ENCODE data around the gene RBM42.
"Not testable (repeated sequence)": the region's sequence is repeated elsewhere in the genome, so short reads cannot be mapped to it uniquely, and the experiment has no call there.

RBM42 gene

GRCh38 chr19:35628565-35629331 is at the start of gene RBM42:
Gene RBM42, plus strand, starts transcription at chr19:35629036. Its CDS starts 118 bp downstream, at chr19:35629154.
- CTCF ChIA-PET, result no interaction called here
- Mint-ChIP-seq H3K27me3 (no peaks in the 10 kb centered on the region), H3K9me3 (no peaks in the 10 kb centered on the region), H3K4me3 (peak within 1 kb of the TSS; percentile 100), H3K36me3 (peaks cover 38% of the 10 kb centered on the region), H3K4me1 (peaks cover 22% of the 10 kb centered on the region), H3K27ac (peak within 1 kb of the TSS; percentile 99)
- DNase-seq, result peak; percentile 97

GRCh38 chr19:35582760-35583159 is 46.1 kb upstream of the RBM42 start:
- no peak overlapping the region for H3K27ac Mint-ChIP-seq
- no peaks in the 10 kb centered on the region for H3K4me1 Mint-ChIP-seq
- CTCF ChIA-PET, result no interaction called here
- no peaks in the 10 kb centered on the region for H3K36me3 Mint-ChIP-seq
- H3K9me3 Mint-ChIP-seq, result no peaks in the 10 kb centered on the region
- no peak overlapping the region for H3K4me3 Mint-ChIP-seq
- no peak for DNase-seq
- peaks cover 59% of the 10 kb centered on the region for H3K27me3 Mint-ChIP-seq

GRCh38 chr19:35585848-35586247 is 43.0 kb upstream of the RBM42 start, which contains the start of gene PMIS2:
Gene PMIS2, plus strand, starts transcription at chr19:35586173. Its CDS starts 87 bp downstream, at chr19:35586260.
- H3K9me3 Mint-ChIP-seq, result no peaks in the 10 kb centered on the region
- H3K36me3 Mint-ChIP-seq, result no peaks in the 10 kb centered on the region
- DNase-seq, result peak; percentile 42
- H3K27ac Mint-ChIP-seq, result no peak within 1 kb of the TSS
- no peak within 1 kb of the TSS for H3K4me3 Mint-ChIP-seq
- peaks cover 69% of the 10 kb centered on the region for H3K27me3 Mint-ChIP-seq
- H3K4me1 Mint-ChIP-seq, result no peaks in the 10 kb centered on the region
- CTCF ChIA-PET, result no interaction called here

GRCh38 chr19:35587321-35587720 is 41.5 kb upstream of the RBM42 start:
- H3K4me1 Mint-ChIP-seq, result no peaks in the 10 kb centered on the region
- CTCF ChIA-PET, result interaction anchor here (1.7 kb wide), 1 partner anchor 232 kb away, joined by 3 read pairs; no protein-coding TSS in a partner anchor
- H3K27me3 Mint-ChIP-seq, result peaks cover 69% of the 10 kb centered on the region
- no peaks in the 10 kb centered on the region for H3K9me3 Mint-ChIP-seq
- no peak overlapping the region for H3K27ac Mint-ChIP-seq
- H3K36me3 Mint-ChIP-seq, result no peaks in the 10 kb centered on the region
- DNase-seq, result no peak
- no peak overlapping the region for H3K4me3 Mint-ChIP-seq

- H3K36me3 Mint-ChIP-seq, result no peaks in the 10 kb centered on the region
- CTCF ChIA-PET, result interaction anchor here (0.6 to 2.4 kb wide), 4 partner anchors 42 to 252 kb away, joined by 3 to 20 read pairs (median 5); no protein-coding TSS in a partner anchor
- DNase-seq, result no peak
- H3K27me3 Mint-ChIP-seq, result peaks cover 36% of the 10 kb centered on the region
- H3K4me3 Mint-ChIP-seq, result no peak overlapping the region
- H3K9me3 Mint-ChIP-seq, result no peaks in the 10 kb centered on the region
- H3K27ac Mint-ChIP-seq, result no peak overlapping the region
- H3K4me1 Mint-ChIP-seq, result no peaks in the 10 kb centered on the region
Observed at GRCh38 chr19:35590875-35591274, 38.0 kb upstream of the RBM42 start.

GRCh38 chr19:35592226-35592625 is 36.6 kb upstream of the RBM42 start:
- Mint-ChIP-seq H3K27ac (no peak overlapping the region), H3K27me3 (peaks cover 22% of the 10 kb centered on the region), H3K4me3 (no peak overlapping the region), H3K36me3 (no peaks in the 10 kb centered on the region), H3K9me3 (no peaks in the 10 kb centered on the region), H3K4me1 (peaks cover 10% of the 10 kb centered on the region)
- DNase-seq, result peak; percentile 50
- CTCF ChIA-PET, result interaction anchor here (0.8 to 2.8 kb wide), 5 partner anchors 43 to 97 kb away, joined by 5 to 20 read pairs (median 8); no protein-coding TSS in a partner anchor

- peaks cover 13% of the 10 kb centered on the region for H3K27me3 Mint-ChIP-seq
- H3K36me3 Mint-ChIP-seq, H3K9me3 Mint-ChIP-seq, DNase-seq, H3K27ac Mint-ChIP-seq, H3K4me3 Mint-ChIP-seq, H3K4me1 Mint-ChIP-seq: not testable (repeated sequence)
- CTCF ChIA-PET, result interaction anchor here (0.6 kb wide), 1 partner anchor 194 kb away, joined by 3 read pairs; no protein-coding TSS in a partner anchor
Observed at GRCh38 chr19:35595026-35595425, 33.8 kb upstream of the RBM42 start.

GRCh38 chr19:35595928-35596327 is 32.9 kb upstream of the RBM42 start:
- no peaks in the 10 kb centered on the region for H3K36me3 Mint-ChIP-seq
- no peak overlapping the region for H3K4me3 Mint-ChIP-seq
- H3K9me3 Mint-ChIP-seq, result no peaks in the 10 kb centered on the region
- H3K27me3 Mint-ChIP-seq, result peaks cover 19% of the 10 kb centered on the region
- CTCF ChIA-PET, result no interaction called here
- no peak overlapping the region for H3K27ac Mint-ChIP-seq
- DNase-seq, result no peak
- H3K4me1 Mint-ChIP-seq, result peaks cover 10% of the 10 kb centered on the region

- peaks cover 25% of the 10 kb centered on the region for H3K27me3 Mint-ChIP-seq
- H3K4me1 Mint-ChIP-seq, result peaks cover 10% of the 10 kb centered on the region
- peak; percentile 41 for DNase-seq
- peak overlapping the region; percentile 64 for H3K27ac Mint-ChIP-seq
- CTCF ChIA-PET, result no interaction called here
- no peak overlapping the region for H3K4me3 Mint-ChIP-seq
- no peaks in the 10 kb centered on the region for H3K36me3 Mint-ChIP-seq
- no peaks in the 10 kb centered on the region for H3K9me3 Mint-ChIP-seq
Observed at GRCh38 chr19:35596366-35596999, 32.4 kb upstream of the RBM42 start.

- peaks cover under 1% of the 10 kb centered on the region for H3K4me1 Mint-ChIP-seq
- no peak overlapping the region for H3K27ac Mint-ChIP-seq
- H3K4me3 Mint-ChIP-seq, result no peak overlapping the region
- no peaks in the 10 kb centered on the region for H3K36me3 Mint-ChIP-seq
- no peak for DNase-seq
- CTCF ChIA-PET, result interaction anchor here (1.0 kb wide), 1 partner anchor 54 kb away, joined by 3 read pairs; no protein-coding TSS in a partner anchor
- H3K27me3 Mint-ChIP-seq, result peaks cover 27% of the 10 kb centered on the region
- H3K9me3 Mint-ChIP-seq, result peaks cover 2% of the 10 kb centered on the region
Observed at GRCh38 chr19:35601971-35602370, 26.9 kb upstream of the RBM42 start.

- H3K27ac Mint-ChIP-seq, DNase-seq, H3K4me3 Mint-ChIP-seq, CTCF ChIA-PET: not testable (repeated sequence)
- H3K36me3 Mint-ChIP-seq, result peaks cover 10% of the 10 kb centered on the region
- H3K9me3 Mint-ChIP-seq, result peaks cover 17% of the 10 kb centered on the region
- H3K27me3 Mint-ChIP-seq, result peaks cover 19% of the 10 kb centered on the region
- H3K4me1 Mint-ChIP-seq, result peaks cover 11% of the 10 kb centered on the region
Observed at GRCh38 chr19:35604436-35604835, 24.4 kb upstream of the RBM42 start.

- H3K36me3 Mint-ChIP-seq, result peaks cover 10% of the 10 kb centered on the region
- CTCF ChIA-PET, H3K27me3 Mint-ChIP-seq, DNase-seq, H3K4me3 Mint-ChIP-seq, H3K27ac Mint-ChIP-seq: not testable (repeated sequence)
- peaks cover 17% of the 10 kb centered on the region for H3K9me3 Mint-ChIP-seq
- peaks cover 38% of the 10 kb centered on the region for H3K4me1 Mint-ChIP-seq
Observed at GRCh38 chr19:35607170-35607569, 21.7 kb upstream of the RBM42 start.

GRCh38 chr19:35607661-35608060 is 21.2 kb upstream of the RBM42 start:
- Mint-ChIP-seq H3K27me3 (peaks cover 9% of the 10 kb centered on the region), H3K27ac (no peak overlapping the region), H3K9me3 (peaks cover 17% of the 10 kb centered on the region), H3K36me3 (peaks cover 10% of the 10 kb centered on the region), H3K4me3 (no peak overlapping the region), H3K4me1 (peaks cover 42% of the 10 kb centered on the region)
- CTCF ChIA-PET, result no interaction called here
- no peak for DNase-seq

- H3K27me3 Mint-ChIP-seq, result peaks cover 9% of the 10 kb centered on the region
- peak; percentile 40 for DNase-seq
- H3K9me3 Mint-ChIP-seq, result peaks cover 17% of the 10 kb centered on the region
- H3K27ac Mint-ChIP-seq, result peak overlapping the region; percentile 94
- CTCF ChIA-PET, result interaction anchor here (0.6 to 1.1 kb wide), 2 partner anchors 8 to 84 kb away, joined by 3 read pairs; no protein-coding TSS in a partner anchor
- no peak overlapping the region for H3K4me3 Mint-ChIP-seq
- H3K36me3 Mint-ChIP-seq, result peaks cover 10% of the 10 kb centered on the region
- H3K4me1 Mint-ChIP-seq, result peaks cover 47% of the 10 kb centered on the region
Observed at GRCh38 chr19:35608251-35608650, 20.6 kb upstream of the RBM42 start.

Data from activated naive CD4-positive, alpha-beta T cell treated with anti-CD3 and anti-CD28 coated beads, Interleukin-2, amount 10 ng/mL, durations not matched to agents 7 days and 5 days (primary cell).